HepG2 (cell line): Measurements from ENCODE around the gene FHIT. TPM values are rescaled to one million over a fixed set of nuclear protein-coding genes. Genes with fewer than 3 reads are reported as not detected.
A peak's percentile ranks its signal among the peaks of the same experiment; 100 is the strongest.

Source experiments
- ATAC-seq: fragments of 200-7000 bp; cut with Tn5 transposase; 3 replicates; pipeline ENCODE4 v1.9.1; 2020; ENCODE audit warnings: mild to moderate bottlenecking, moderate library complexity
- BruUV-seq: library from RNA; stranded (reverse); fragments of 400-500 nt; replicated peaks from 2 replicates; lab custom pipeline; 2021; lab: Mats Ljungman, UMichigan
- CTCF ChIA-PET: fragments of 300-600 bp; formaldehyde crosslinking; extraction: SDS; loops from one replicate; lab custom pipeline; 2021; ENCODE audit warnings: low total read pairs, inconsistent platforms, low intra/inter-chr PET ratio; lab: Yijun Ruan, JAX
- POLR2A ChIA-PET: fragments of 350-600 bp; sonication (Branson Sonifier 250); formaldehyde crosslinking; loops from one replicate; lab custom pipeline; 2020; ENCODE audit warnings: antibody characterized with exemption, inconsistent platforms; lab: Yijun Ruan, JAX
- DNase-seq: peaks from one replicate; pipeline ENCODE4 v3.0.0-alpha.2; 2015; ENCODE audit warnings: low spot score
- FAIRE-seq: peaks from 3 replicates; lab custom pipeline; 2011; peaks lifted over from hg19 to GRCh38; lab: Jason Lieb, UNC
- H2AFZ ChIP-seq: one replicate; pipeline ENCODE4 v1.6.1; 2011; ENCODE audit warnings: low read length, inconsistent platforms
- H3K27ac ChIP-seq: fragments of 300-600 bp; 3 replicates; pipeline ENCODE4 v1.8.0; 2011; ENCODE audit warnings: mixed run types, mild to moderate bottlenecking, mixed read lengths, low read length, inconsistent platforms; ENCODE audit not compliant: insufficient read depth; ENCODE audit errors: extremely low read length
- H3K27me3 ChIP-seq, 2 experiments: fragments of 200-600 bp in 1 of 2; 2 replicates in 1 of 2; 3 replicates in 1 of 2; pipeline versions ENCODE4 v1.6.0 to v1.8.0; 2011; ENCODE audit warnings: low read length in 2 of 2, mild to moderate bottlenecking in 2 of 2, moderate library complexity in 2 of 2, inconsistent platforms in 1 of 2; ENCODE audit not compliant: insufficient read depth in 2 of 2, control insufficient read depth in 1 of 2
- H3K36me3 ChIP-seq, 2 experiments: fragments of 200-600 bp in 1 of 2; replicated peaks in 1 of 2; 2 replicates in 1 of 2; 3 replicates in 1 of 2; pipeline versions ENCODE4 v1.5.1 to v1.8.0; 2011; ENCODE audit warnings: low read length in 2 of 2, inconsistent platforms in 1 of 2; ENCODE audit not compliant: insufficient read depth in 2 of 2, control insufficient read depth in 1 of 2
- H3K4me1 ChIP-seq: 2 replicates; pipeline ENCODE4 v1.5.1; 2012; ENCODE audit warnings: low read length, inconsistent platforms; ENCODE audit not compliant: insufficient read depth
- H3K4me2 ChIP-seq: 2 replicates; pipeline ENCODE4 v1.6.0; 2011; ENCODE audit warnings: low read depth, low read length, inconsistent platforms
- H3K4me3 ChIP-seq, 3 experiments: fragments of 200-600 bp in 1 of 3; sonication (generic), shearing (Covaris generic) in 1 of 3; replicated peaks in 1 of 3; 2 replicates each; pipeline ENCODE4 v1.5.1; 2011 to 2016; ENCODE audit warnings: low read length in 3 of 3, inconsistent platforms in 2 of 3, low read depth in 2 of 3, mild to moderate bottlenecking in 2 of 3, control low read depth in 1 of 3, mixed read lengths in 1 of 3; ENCODE audit not compliant: insufficient read depth in 1 of 3
- H3K79me2 ChIP-seq: one replicate; pipeline ENCODE4 v1.6.1; 2011; ENCODE audit warnings: low read length, inconsistent platforms; ENCODE audit not compliant: insufficient read depth
- H3K9ac ChIP-seq: 2 replicates; pipeline ENCODE4 v1.6.0; 2011; ENCODE audit warnings: mild to moderate bottlenecking, low read depth, low read length, inconsistent platforms; ENCODE audit not compliant: insufficient read depth
- H3K9me3 ChIP-seq: 2 replicates; pipeline ENCODE4 v1.5.1; 2012; ENCODE audit warnings: mild to moderate bottlenecking, low read length
- H4K20me1 ChIP-seq: 2 replicates; pipeline ENCODE4 v1.6.0; 2011; ENCODE audit warnings: inconsistent platforms, mild to moderate bottlenecking, low read length, moderate library complexity; ENCODE audit not compliant: insufficient read depth
- MAFF ChIP-seq: IDR thresholded peaks from 2 replicates; pipeline ENCODE4 v1.6.1; 2011; ENCODE audit warnings: low read depth, low read length, improper control_type of control experiment
- MED8 ChIP-seq: sonication (generic); formaldehyde crosslinking; IDR thresholded peaks from 2 replicates; pipeline ENCODE4 v1.8.1; 2023; ENCODE audit warnings: mild to moderate bottlenecking, missing genetic modification reagents; ENCODE audit not compliant: insufficient replicate concordance
- MEIS1 ChIP-seq: sonication (generic); formaldehyde crosslinking; IDR thresholded peaks from 2 replicates; pipeline ENCODE4 v1.9.0; 2021; ENCODE audit warnings: mild to moderate bottlenecking, missing genetic modification reagents, moderate library complexity, borderline replicate concordance
- NR2F1 ChIP-seq, 2 experiments: fragments of 450-650 bp in 1 of 2; formaldehyde crosslinking in 1 of 2; IDR thresholded peaks; 2 replicates each; pipeline versions ENCODE4 v1.5.0 to v1.6.1; 2016 to 2020; ENCODE audit warnings: mild to moderate bottlenecking in 1 of 2, missing compliant biosample characterization in 1 of 2, missing genetic modification reagents in 1 of 2, moderate library complexity in 1 of 2
- PAF1 ChIP-seq: IDR thresholded peaks from 2 replicates; pipeline ENCODE4 v1.6.1; 2016; ENCODE audit warnings: missing genetic modification reagents, missing compliant biosample characterization
- TAF15 ChIP-seq: fragments of 200-400 bp; formaldehyde crosslinking; IDR thresholded peaks from one replicate; pipeline ENCODE4 v1.6.1; 2018; ENCODE audit warnings: mild to moderate bottlenecking, low read depth, low read length; ENCODE audit not compliant: poor library complexity, severe bottlenecking
- ZC3H4 ChIP-seq: sonication (generic); formaldehyde crosslinking; IDR thresholded peaks from 2 replicates; pipeline ENCODE4 v1.4.0; 2020; ENCODE audit warnings: missing genetic modification reagents, borderline replicate concordance
- ZFX ChIP-seq: sonication (generic); formaldehyde crosslinking; IDR thresholded peaks from 2 replicates; pipeline ENCODE4 v1.4.0; 2020; ENCODE audit warnings: mild to moderate bottlenecking, low read depth, missing genetic modification reagents, moderate library complexity
- WGBS: methylation state at CpG from one replicate; pipeline ENCODE4 v1.1.6; 2017; ENCODE audit warnings: low lambda C conversion rate; 5-methylcytosine and 5-hydroxymethylcytosine counted together
- in situ Hi-C: cut with HindIII; loops from 2 replicates; pipeline ENCODE4 v1.10.0; 2017; ENCODE audit warnings: low pct_unique_long_range_greater_than_20kb; ENCODE audit not compliant: extremely low pct_ligation_motif_present
- intact Hi-C: fragments of 100-400 bp; cut with micrococcal nuclease; formaldehyde crosslinking; loops from one replicate; pipeline ENCODE4 v1.10.0; 2022; ENCODE audit not compliant: unreplicated experiment
- polyA plus RNA-seq, 8 experiments: library from polyadenylated mRNA; depleted of rRNA in 3 of 8; stranded (reverse) in 7 of 8; unstranded in 1 of 8; fragments of >200 nt; fragmentation: Illumina TruSeq in 4 of 8; extraction: Trizol in 4 of 8; gene quantifications; 2 replicates each; pipeline versions ENCODE4 v1.2.1 to v1.2.3, GENCODE V29; 2011 to 2016; ENCODE audit warnings: low read depth in 4 of 8, missing spikeins in 1 of 8, mixed read lengths in 1 of 8; ENCODE audit not compliant: insufficient read depth in 1 of 8
- total RNA-seq, 5 experiments: library from RNA; depleted of rRNA; stranded (reverse); fragments of >200 nt; fragmentation: Illumina TruSeq; extraction: Trizol; gene quantifications; 2 replicates each; pipeline ENCODE4 v1.2.3, GENCODE V29; 2016; ENCODE audit warnings: low read depth in 1 of 5
- TF ChIP-seq, protein P1 (sequence below), 2 experiments: sonication (generic) in 1 of 2; formaldehyde crosslinking in 1 of 2; IDR thresholded peaks; 2 replicates each; pipeline versions ENCODE4 v1.4.0 to v1.6.1; 2016 to 2020; ENCODE audit warnings: borderline replicate concordance in 1 of 2, low read depth in 1 of 2, mild to moderate bottlenecking in 1 of 2, missing genetic modification reagents in 1 of 2
- TF ChIP-seq, protein P2 (sequence below): sonication (generic); formaldehyde crosslinking; IDR thresholded peaks from 2 replicates; pipeline ENCODE4 v1.8.1; 2023; ENCODE audit warnings: mild to moderate bottlenecking, missing genetic modification reagents

Gene FHIT
- total and polyA plus RNA-seq, 2 of the 13 experiments (the other 11 are each of a cell fraction or from before 2014, with no cell fraction given) = 4.0 to 4.6 TPM

DNA sequence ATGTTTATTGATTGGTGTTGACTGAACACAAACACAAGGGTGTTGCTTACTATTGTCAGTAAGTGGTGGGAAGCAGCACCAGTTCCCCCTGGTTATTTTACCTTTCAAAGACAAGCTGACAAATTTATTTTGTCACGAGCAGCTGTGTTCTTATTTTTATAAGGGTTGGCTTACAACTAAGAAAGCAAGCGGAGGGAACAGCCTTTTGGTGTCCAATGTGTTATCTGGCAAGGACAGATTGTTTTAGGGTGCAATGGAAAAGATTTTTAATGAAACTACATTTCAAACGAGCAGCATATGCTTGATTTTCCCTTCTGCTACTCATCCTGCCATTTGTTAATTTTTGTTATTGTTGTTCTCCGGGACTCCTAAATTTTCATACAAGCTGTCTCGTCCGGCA is 1280.9 kb downstream of the FHIT start (continued):
- no peak for TF ChIP-seq ZFX (CRISPR knock-in tag)
- TF ChIP-seq, all 625 proteins: peak for 0

DNA sequence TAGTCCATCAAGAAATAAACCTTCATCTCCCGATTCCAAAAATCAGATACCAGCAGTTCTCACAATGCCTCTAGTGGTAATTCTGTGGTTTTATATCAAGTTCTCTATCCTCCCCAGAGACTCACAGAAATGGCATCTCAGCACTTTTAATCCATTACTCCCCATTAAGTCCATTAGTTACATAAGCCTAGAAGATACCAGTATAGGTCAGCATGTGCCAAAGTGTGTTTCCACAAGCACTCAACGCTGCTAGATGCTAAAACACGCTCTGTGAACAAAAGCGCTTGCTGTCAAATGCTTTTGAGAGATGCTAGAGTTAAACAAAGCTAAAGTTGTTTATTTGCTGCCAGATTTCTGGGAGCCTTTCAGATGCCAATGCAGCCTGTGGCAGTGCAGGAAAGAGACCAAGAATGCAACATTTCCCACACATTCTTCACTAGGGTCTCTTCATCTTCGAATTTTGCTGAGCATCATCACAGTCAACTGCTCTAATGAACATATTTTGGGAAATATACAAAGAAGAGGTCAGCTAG is 1282.7 kb downstream of the FHIT start:
- CTCF ChIA-PET = no interaction called here
- no TSS peak for BruUV-seq

More for the DNA sequence above, 1282.7 kb downstream of the FHIT start:
- no peaks in the 10 kb centered on the region for H3K79me2 ChIP-seq
- no peaks in the 10 kb centered on the region for H4K20me1 ChIP-seq
- no peaks in the 10 kb centered on the region for H3K4me1 ChIP-seq
- POLR2A ChIA-PET = no interaction called here
- no peak overlapping the region for H3K4me3 ChIP-seq
- TF ChIP-seq MAFF = 0 out of 2 replicates have a peak, but pooled peaks have one; percentile 1
- no peak for TF ChIP-seq NR2F1 (CRISPR knock-in tag; IDR thresholded peaks at IDR 0.05)
- no peak for TF ChIP-seq ZC3H4 (CRISPR knock-in tag)
- TF ChIP-seq, protein P1, sequence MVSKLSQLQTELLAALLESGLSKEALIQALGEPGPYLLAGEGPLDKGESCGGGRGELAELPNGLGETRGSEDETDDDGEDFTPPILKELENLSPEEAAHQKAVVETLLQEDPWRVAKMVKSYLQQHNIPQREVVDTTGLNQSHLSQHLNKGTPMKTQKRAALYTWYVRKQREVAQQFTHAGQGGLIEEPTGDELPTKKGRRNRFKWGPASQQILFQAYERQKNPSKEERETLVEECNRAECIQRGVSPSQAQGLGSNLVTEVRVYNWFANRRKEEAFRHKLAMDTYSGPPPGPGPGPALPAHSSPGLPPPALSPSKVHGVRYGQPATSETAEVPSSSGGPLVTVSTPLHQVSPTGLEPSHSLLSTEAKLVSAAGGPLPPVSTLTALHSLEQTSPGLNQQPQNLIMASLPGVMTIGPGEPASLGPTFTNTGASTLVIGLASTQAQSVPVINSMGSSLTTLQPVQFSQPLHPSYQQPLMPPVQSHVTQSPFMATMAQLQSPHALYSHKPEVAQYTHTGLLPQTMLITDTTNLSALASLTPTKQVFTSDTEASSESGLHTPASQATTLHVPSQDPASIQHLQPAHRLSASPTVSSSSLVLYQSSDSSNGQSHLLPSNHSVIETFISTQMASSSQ (IDR thresholded peaks at IDR 0.05; ENCODE audit: low read depth) = no peak
- TF ChIP-seq, protein P1 (CRISPR knock-in tag; IDR thresholded peaks at IDR 0.05; ENCODE audit: borderline replicate concordance) = no peak
- no peak for TF ChIP-seq TAF15
- TF ChIP-seq MED8 (CRISPR knock-in tag) = no peak
- TF ChIP-seq PAF1 = no peak
- TF ChIP-seq, protein P2, sequence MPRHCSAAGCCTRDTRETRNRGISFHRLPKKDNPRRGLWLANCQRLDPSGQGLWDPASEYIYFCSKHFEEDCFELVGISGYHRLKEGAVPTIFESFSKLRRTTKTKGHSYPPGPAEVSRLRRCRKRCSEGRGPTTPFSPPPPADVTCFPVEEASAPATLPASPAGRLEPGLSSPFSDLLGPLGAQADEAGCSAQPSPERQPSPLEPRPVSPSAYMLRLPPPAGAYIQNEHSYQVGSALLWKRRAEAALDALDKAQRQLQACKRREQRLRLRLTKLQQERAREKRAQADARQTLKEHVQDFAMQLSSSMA (CRISPR knock-in tag) = no peak
- no peak for TF ChIP-seq MEIS1 (CRISPR knock-in tag)
- in situ Hi-C loops = no loop called here
- H3K9me3 ChIP-seq = no peaks in the 10 kb centered on the region
- FAIRE-seq = no peak
- H2AFZ ChIP-seq = no peak overlapping the region
- H3K36me3 ChIP-seq = no peaks in the 10 kb centered on the region
- ATAC-seq = no peak
- DNase-seq = no peak
- no peak overlapping the region for H3K9ac ChIP-seq
- no peak overlapping the region for H3K4me2 ChIP-seq
- 30% methylated on average over 5 of the region's 5 CpGs for WGBS
- H3K27me3 ChIP-seq = no peaks in the 10 kb centered on the region
- intact Hi-C loops = no loop called here
- no peak overlapping the region for H3K27ac ChIP-seq
